Neural cell (in vitro differentiated cells): Measurements from ENCODE around the gene MARCHF4. TPM values are rescaled to one million over a fixed set of nuclear protein-coding genes. Genes with fewer than 3 reads are reported as not detected.

ENCODE experiments used
- H2AFZ ChIP-seq: fragments of 200-600, 300-800 bp; sonication (generic), shearing (Covaris generic); 2 replicates; pipeline ENCODE4 v1.6.0; 2014; ENCODE audit warnings: low read depth, mild to moderate bottlenecking, antibody characterized with exemption, low read length, moderate library complexity
- H3F3A ChIP-seq: fragments of 200-600 bp; shearing (Covaris generic); 2 replicates; pipeline ENCODE4 v1.6.1; 2016; ENCODE audit warnings: mild to moderate bottlenecking, moderate library complexity, mixed read lengths, antibody characterized with exemption, low read length; ENCODE audit not compliant: insufficient read depth, poor library complexity, severe bottlenecking
- H3K27ac ChIP-seq: fragments of 200-600, 300-800 bp; sonication (generic), shearing (Covaris generic); 2 replicates; pipeline ENCODE4 v1.5.1; 2014; ENCODE audit warnings: mild to moderate bottlenecking, low read length, moderate library complexity
- H3K27me3 ChIP-seq: fragments of 300-800, 200-600 bp; sonication (generic), shearing (Covaris generic); 2 replicates; pipeline ENCODE4 v1.6.0; 2014; ENCODE audit warnings: mild to moderate bottlenecking, low read depth, low read length, moderate library complexity; ENCODE audit not compliant: insufficient read depth
- H3K36me3 ChIP-seq: fragments of 300-800, 200-600 bp; sonication (generic), shearing (Covaris generic); 2 replicates; pipeline ENCODE4 v1.5.1; 2014; ENCODE audit warnings: mild to moderate bottlenecking, antibody characterized with exemption, low read length, moderate library complexity; ENCODE audit not compliant: insufficient read depth
- H3K4me2 ChIP-seq: fragments of 300-800, 200-600 bp; sonication (generic), shearing (Covaris generic); 2 replicates; pipeline ENCODE4 v1.6.0; 2014; ENCODE audit warnings: mild to moderate bottlenecking, low read length
- H3K4me3 ChIP-seq: fragments of 300-800, 200-600 bp; sonication (generic), shearing (Covaris generic); 2 replicates; pipeline ENCODE4 v1.5.1; 2014; ENCODE audit warnings: mild to moderate bottlenecking, low read length, moderate library complexity
- H3K79me2 ChIP-seq: fragments of 200-600 bp; shearing (Covaris generic); replicated peaks from 2 replicates; pipeline ENCODE4 v1.6.0; 2014; ENCODE audit warnings: mild to moderate bottlenecking, low read length, moderate library complexity; ENCODE audit not compliant: insufficient read depth
- H3K9ac ChIP-seq: fragments of 300-800, 200-600 bp; sonication (generic), shearing (Covaris generic); 2 replicates; pipeline ENCODE4 v1.6.1; 2016; ENCODE audit warnings: mild to moderate bottlenecking, low read length, mixed read lengths
- H3K9me2 ChIP-seq: fragments of 200-600 bp; shearing (Covaris generic); 2 replicates; pipeline ENCODE4 v1.6.1; 2016; ENCODE audit warnings: mild to moderate bottlenecking, low read length, mixed read lengths; ENCODE audit not compliant: insufficient read depth
- H3K9me3 ChIP-seq: fragments of 200-600, 300-800 bp; sonication (generic), shearing (Covaris generic); 2 replicates; pipeline ENCODE4 v1.6.1; 2016; ENCODE audit warnings: mild to moderate bottlenecking, mixed run types, low read length, moderate library complexity, mixed read lengths
- H4K20me1 ChIP-seq: fragments of 200-600 bp; shearing (Covaris generic); 2 replicates; pipeline ENCODE4 v1.6.1; 2016; ENCODE audit warnings: mild to moderate bottlenecking, mixed run types; ENCODE audit not compliant: insufficient read depth
- CTCF ChIP-seq: fragments of 450-650 bp; IDR thresholded peaks from 2 replicates; pipeline ENCODE4 v1.5.1; 2014; ENCODE audit warnings: antibody characterized with exemption, mild to moderate bottlenecking, moderate library complexity; ENCODE audit not compliant: poor library complexity, severe bottlenecking
- EP300 ChIP-seq: fragments of 450-650 bp; conservative IDR thresholded peaks from 2 replicates; pipeline ENCODE4 v1.6.1; 2014; ENCODE audit warnings: antibody characterized with exemption, mild to moderate bottlenecking, moderate library complexity; ENCODE audit not compliant: poor library complexity, severe bottlenecking
- EZH2 ChIP-seq: fragments of 200-600, 300-800 bp; shearing (Covaris generic), sonication (generic); IDR thresholded peaks from 2 replicates; pipeline ENCODE4 v1.6.1; 2014; ENCODE audit warnings: antibody characterized with exemption, low read length, borderline replicate concordance, mild to moderate bottlenecking; ENCODE audit not compliant: insufficient read depth, poor library complexity, severe bottlenecking
- MXI1 ChIP-seq: fragments of 450-650 bp; conservative IDR thresholded peaks from 2 replicates; pipeline ENCODE4 v1.6.1; 2014; ENCODE audit warnings: antibody characterized with exemption, mild to moderate bottlenecking; ENCODE audit not compliant: poor library complexity, severe bottlenecking
- POLR2AphosphoS5 ChIP-seq: IDR thresholded peaks from 2 replicates; pipeline ENCODE4 v1.6.1; 2012
- RAD21 ChIP-seq: fragments of 450-650 bp; conservative IDR thresholded peaks from 2 replicates; pipeline ENCODE4 v1.6.1; 2014; ENCODE audit warnings: antibody characterized with exemption, mild to moderate bottlenecking, moderate library complexity
- REST ChIP-seq: IDR thresholded peaks from 2 replicates; pipeline ENCODE4 v1.6.1; 2012; ENCODE audit warnings: borderline replicate concordance
- SMC3 ChIP-seq: fragments of 450-650 bp; conservative IDR thresholded peaks from 2 replicates; pipeline ENCODE4 v1.6.1; 2014; ENCODE audit warnings: antibody characterized with exemption, mild to moderate bottlenecking, moderate library complexity; ENCODE audit not compliant: poor library complexity
- TAF1 ChIP-seq: IDR thresholded peaks from 2 replicates; pipeline ENCODE4 v1.6.1; 2012; ENCODE audit warnings: low read depth
- polyA plus RNA-seq: library from polyadenylated mRNA; depleted of rRNA; stranded (reverse); fragments of >200 nt; gene quantifications from 2 replicates; pipeline ENCODE4 v1.2.3, GENCODE V29; 2014

Gene MARCHF4
- polyA plus RNA-seq, 1 donor from 2014 or later = 10.1 TPM

- no peaks in the 10 kb centered on the region for H3K9me3 ChIP-seq
- H3K4me3 ChIP-seq = no peak overlapping the region
- H2AFZ ChIP-seq = no peak overlapping the region
Observed at GRCh38 chr2:216388046-216388884, 16.0 kb upstream of the MARCHF4 start.

GRCh38 chr2:216387262-216387661 lies 15.0 kb upstream of the MARCHF4 start:
- no peaks in the 10 kb centered on the region for H3K9me2 ChIP-seq
- TF ChIP-seq EP300 = no peak
- TF ChIP-seq POLR2AphosphoS5 = no peak
- TF ChIP-seq SMC3 = no peak
- no peak for TF ChIP-seq REST
- TF ChIP-seq TAF1 = no peak
- no peak for TF ChIP-seq MXI1
- no peak for TF ChIP-seq EZH2
- TF ChIP-seq CTCF = no peak
- no peak for TF ChIP-seq RAD21
- no peaks in the 10 kb centered on the region for H3K27me3 ChIP-seq
- no peaks in the 10 kb centered on the region for H3K36me3 ChIP-seq
- no peaks in the 10 kb centered on the region for H4K20me1 ChIP-seq
- no peak overlapping the region for H2AFZ ChIP-seq
- no peak overlapping the region for H3K4me3 ChIP-seq
- H3K4me2 ChIP-seq = no peak overlapping the region
- H3K9me3 ChIP-seq = no peaks in the 10 kb centered on the region
- no peak overlapping the region for H3K9ac ChIP-seq
- no peaks in the 10 kb centered on the region for H3K79me2 ChIP-seq
- no peaks in the 10 kb centered on the region for H3F3A ChIP-seq
- H3K27ac ChIP-seq = no peak overlapping the region

More at GRCh38 chr2:216388046-216388884, 16.0 kb upstream of the MARCHF4 start:
- Histone ChIP-seq H3K9ac (no peak overlapping the region), H4K20me1 (no peaks in the 10 kb centered on the region), H3K79me2 (no peaks in the 10 kb centered on the region), H3F3A (no peaks in the 10 kb centered on the region), H3K9me2 (no peaks in the 10 kb centered on the region), H3K4me2 (no peak overlapping the region), H3K27me3 (no peaks in the 10 kb centered on the region), H3K27ac (no peak overlapping the region), H3K36me3 (no peaks in the 10 kb centered on the region)
- TF ChIP-seq CTCF (no peak), POLR2AphosphoS5 (no peak), SMC3 (no peak)
